CD8-positive, alpha-beta memory T cell (primary cell): ENCODE measurements around the gene CRYBG3. TPM values are rescaled to one million over a fixed set of nuclear protein-coding genes. Genes with fewer than 3 reads are reported as not detected.
"Not testable (repeated sequence)": the region's sequence is repeated elsewhere in the genome, so short reads cannot be mapped to it uniquely, and the experiment has no call there.

Source experiments
- CTCF ChIA-PET: fragments of 350-600 bp; sonication (Branson Sonifier 250); formaldehyde crosslinking; loops from one replicate; lab custom pipeline; 2021; ENCODE audit warnings: antibody characterized with exemption; lab: Charles Lee
- POLR2A ChIA-PET: fragments of 350-600 bp; sonication (Branson Sonifier 250); formaldehyde crosslinking; loops from one replicate; lab custom pipeline; 2021; ENCODE audit warnings: antibody characterized with exemption; lab: Charles Lee
- DNase-seq, 5 donors: peaks; one replicate each; pipeline versions ENCODE4 v3.0.0 to v3.0.0-alpha.2; 2020 to 2022; ENCODE audit warnings: mixed read lengths in 1 of 5
- H3K27ac ChIP-seq: one replicate; pipeline ENCODE4 v1.7.0; 2013; ENCODE audit warnings: low read depth, mild to moderate bottlenecking, low read length, moderate library complexity
- H3K27me3 ChIP-seq: 2 replicates; pipeline ENCODE4 v1.7.0; 2013; ENCODE audit warnings: low read length, mild to moderate bottlenecking; ENCODE audit not compliant: insufficient read depth, poor library complexity, severe bottlenecking
- H3K36me3 ChIP-seq: 2 replicates; pipeline ENCODE4 v1.7.0; 2013; ENCODE audit warnings: mild to moderate bottlenecking, low read length, moderate library complexity; ENCODE audit not compliant: insufficient read depth
- H3K4me1 ChIP-seq: 2 replicates; pipeline ENCODE4 v1.7.0; 2013; ENCODE audit warnings: mild to moderate bottlenecking, low read length, moderate library complexity; ENCODE audit not compliant: insufficient read depth
- H3K4me3 ChIP-seq: 2 replicates; pipeline ENCODE4 v1.7.0; 2013; ENCODE audit warnings: mild to moderate bottlenecking, low read length
- H3K9me3 ChIP-seq: 2 replicates; pipeline ENCODE4 v1.7.0; 2013; ENCODE audit warnings: mild to moderate bottlenecking, low read length
- H3K27ac Mint-ChIP-seq, 8 donors: one replicate each; pipeline ENCODE4 v1.8.0; 2020 to 2021; ENCODE audit warnings: mixed read lengths in 8 of 8, mild to moderate bottlenecking in 6 of 8, inconsistent platforms in 3 of 8, moderate library complexity in 3 of 8
- H3K27me3 Mint-ChIP-seq, 2 donors: one replicate each; pipeline ENCODE4 v1.8.0; 2020 to 2021; ENCODE audit warnings: mixed read lengths in 2 of 2, mild to moderate bottlenecking in 1 of 2, moderate library complexity in 1 of 2
- H3K36me3 Mint-ChIP-seq, 3 donors: one replicate each; pipeline ENCODE4 v1.8.0; 2020 to 2021; ENCODE audit warnings: mixed read lengths in 3 of 3, inconsistent platforms in 1 of 3, mild to moderate bottlenecking in 1 of 3
- H3K4me1 Mint-ChIP-seq, 3 donors: one replicate each; pipeline ENCODE4 v1.8.0; 2020 to 2021; ENCODE audit warnings: mixed read lengths in 3 of 3, inconsistent platforms in 1 of 3, mild to moderate bottlenecking in 1 of 3
- H3K4me3 Mint-ChIP-seq, 7 donors: one replicate each; pipeline ENCODE4 v1.8.0; 2020 to 2021; ENCODE audit warnings: mixed read lengths in 7 of 7, mild to moderate bottlenecking in 6 of 7, moderate library complexity in 4 of 7, inconsistent platforms in 2 of 7
- H3K9me3 Mint-ChIP-seq, 5 donors: one replicate each; pipeline ENCODE4 v1.8.0; 2020 to 2022; ENCODE audit warnings: mixed read lengths in 5 of 5, mild to moderate bottlenecking in 3 of 5, moderate library complexity in 2 of 5, inconsistent platforms in 1 of 5
- polyA plus RNA-seq: library from polyadenylated mRNA; unstranded; fragments of 300-500 nt; fragmentation: Illumina TruSeq; gene quantifications from one replicate; pipeline ENCODE4 v1.2.3, GENCODE V29; 2021
- total RNA-seq, 2 experiments: library from RNA; stranded (reverse); gene quantifications; one replicate each; pipeline ENCODE4 v1.2.3, GENCODE V29; 2021

The CRYBG3 gene
- total and polyA plus RNA-seq, 3 experiments from 2014 or later = 1.5 to 5.5 (median 4.5) TPM

DNA sequence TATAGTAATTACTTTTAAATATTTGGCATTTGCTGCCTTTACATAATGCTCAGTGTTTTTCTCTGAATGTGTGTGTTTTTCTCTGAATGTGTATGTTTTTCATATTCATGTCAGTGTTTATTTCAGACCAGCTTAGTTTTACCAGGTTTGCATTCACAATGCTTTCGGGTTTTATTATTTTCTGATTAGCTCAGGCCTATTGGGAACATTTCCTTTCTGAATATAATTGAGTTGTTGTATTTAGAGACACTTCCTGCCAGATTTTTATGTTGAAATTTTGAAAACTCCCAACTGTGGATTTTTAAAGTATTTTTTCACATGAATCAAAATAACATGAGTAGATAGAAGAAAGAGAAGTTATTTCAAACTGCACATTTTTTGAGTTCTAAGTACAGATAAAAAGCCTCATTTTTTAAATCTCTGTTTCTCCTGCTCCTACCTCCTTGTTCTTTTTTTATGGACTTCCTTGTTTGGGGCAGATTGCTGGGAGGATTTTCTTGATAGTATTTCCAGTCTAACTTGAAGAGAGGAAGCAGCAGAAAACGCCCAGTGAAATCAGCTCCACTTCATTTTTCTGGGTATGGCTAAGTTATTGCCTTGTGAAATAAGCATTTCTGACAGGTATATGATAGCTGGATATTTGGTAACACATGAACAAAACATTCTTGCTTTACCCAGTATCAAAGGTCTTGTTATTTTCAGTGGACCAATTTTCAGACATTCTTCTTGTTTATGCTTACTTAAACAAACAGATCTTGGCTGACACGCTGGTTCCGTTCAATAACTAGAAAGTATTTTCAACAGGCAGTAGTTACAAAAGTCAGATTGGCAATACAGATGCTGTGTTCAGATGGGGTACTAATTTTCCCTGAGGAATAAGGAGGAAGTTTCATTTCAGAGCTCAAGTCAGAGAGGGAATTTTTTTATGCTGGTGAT lies 79.8 kb downstream of the CRYBG3 start:
- DNase-seq = no peak
- Mint-ChIP-seq H3K9me3 (peaks cover 0 to 20% (median 12%) of the 10 kb centered on the region in 5 donors), H3K27me3 (no peaks in the 10 kb centered on the region), H3K27ac (peak overlapping the region in 2 of 8 donors; percentile 21 to 23), H3K4me1 (peaks cover 4 to 9% (median 8%) of the 10 kb centered on the region in 3 donors), H3K4me3 (peak overlapping the region in 1 of 7 donors; percentile 1), H3K36me3 (peaks cover 12 to 32% (median 13%) of the 10 kb centered on the region in 3 donors)
- ChIA-PET CTCF (no interaction called here), POLR2A (interaction anchor here (0.6 kb wide), 1 partner anchor 326 kb away, joined by 3 read pairs; no protein-coding TSS in a partner anchor)
- Histone ChIP-seq H3K27ac (no peak overlapping the region), H3K4me1 (no peaks in the 10 kb centered on the region), H3K9me3 (no peaks in the 10 kb centered on the region), H3K27me3 (no peaks in the 10 kb centered on the region), H3K4me3 (no peak overlapping the region), H3K36me3 (no peaks in the 10 kb centered on the region)

DNA sequence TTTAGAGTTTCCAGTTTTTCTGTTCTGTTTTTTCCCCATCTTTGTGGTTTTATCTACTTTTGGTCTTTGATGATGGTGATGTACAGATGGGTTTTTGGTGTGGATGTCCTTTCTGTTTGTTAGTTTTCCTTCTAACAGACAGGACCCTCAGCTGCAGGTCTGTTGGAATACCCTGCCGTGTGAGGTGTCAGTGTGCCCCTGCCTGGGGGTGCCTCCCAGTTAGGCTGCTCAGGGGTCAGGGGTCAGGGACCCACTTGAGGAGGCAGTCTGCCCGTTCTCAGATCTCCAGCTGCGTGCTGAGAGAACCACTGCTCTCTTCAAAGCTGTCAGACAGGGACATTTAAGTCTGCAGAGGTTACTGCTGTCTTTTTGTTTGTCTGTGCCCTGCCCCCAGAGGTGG lies 88.0 kb downstream of the CRYBG3 start:
- H3K27me3 Mint-ChIP-seq, H3K4me3 ChIP-seq, H3K36me3 Mint-ChIP-seq, CTCF ChIA-PET, H3K9me3 ChIP-seq, H3K9me3 Mint-ChIP-seq, H3K27ac ChIP-seq, H3K36me3 ChIP-seq, H3K27me3 ChIP-seq: not testable (repeated sequence)
- POLR2A ChIA-PET = interaction anchor here (0.9 kb wide), 1 partner anchor 88 kb away, joined by 4 read pairs; the partner anchor contains the start of gene CRYBG3
- peaks cover 20% of the 10 kb centered on the region for H3K4me1 ChIP-seq
- Mint-ChIP-seq H3K4me1 (peaks cover 31 to 40% (median 35%) of the 10 kb centered on the region in 3 donors), H3K4me3 (peak overlapping the region in 6 of 7 donors; percentile 88 to 95 (median 91)), H3K27ac (peak overlapping the region in 6 of 8 donors; percentile 84 to 98 (median 96))
- DNase-seq = peak in 2 of 5 donors; percentile 1 to 28

DNA sequence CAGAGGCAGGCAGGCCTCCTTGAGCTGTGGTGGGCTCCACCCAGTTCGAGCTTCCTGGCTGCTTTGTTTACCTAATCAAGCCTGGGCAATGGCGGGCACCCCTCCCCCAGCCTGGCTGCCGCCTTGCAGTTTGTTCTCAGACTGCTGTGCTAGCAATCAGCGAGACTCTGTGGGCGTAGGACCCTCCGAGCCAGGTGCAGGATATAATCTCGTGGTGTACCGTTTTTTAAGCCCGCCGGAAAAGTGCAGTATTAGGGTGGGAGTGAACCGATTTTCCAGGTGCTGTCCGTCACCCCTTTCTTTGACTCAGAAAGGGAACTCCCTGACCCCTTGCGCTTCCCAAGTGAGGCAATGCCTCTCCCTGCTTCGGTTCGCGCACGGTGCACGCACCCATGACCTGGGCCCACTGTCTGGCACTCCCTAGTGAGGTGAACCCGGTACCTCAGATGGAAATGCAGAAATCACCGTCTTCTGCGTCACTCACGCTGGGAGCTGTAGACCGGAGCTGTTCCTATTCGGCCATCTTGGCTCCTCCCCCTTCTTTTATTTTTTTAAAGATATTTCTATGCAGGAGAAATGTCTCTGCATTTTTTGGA lies 88.5 kb downstream of the CRYBG3 start:
- H3K27me3 Mint-ChIP-seq, CTCF ChIA-PET, H3K36me3 ChIP-seq, H3K36me3 Mint-ChIP-seq, H3K9me3 Mint-ChIP-seq, H3K9me3 ChIP-seq, H3K27me3 ChIP-seq: not testable (repeated sequence)
- Mint-ChIP-seq H3K27ac (peak overlapping the region; percentile 84 to 98 (median 96)), H3K4me1 (peaks cover 31 to 43% (median 40%) of the 10 kb centered on the region in 3 donors), H3K4me3 (peak overlapping the region; percentile 86 to 95 (median 91))
- POLR2A ChIA-PET = interaction anchor here (0.9 kb wide), 1 partner anchor 89 kb away, joined by 4 read pairs; the partner anchor contains the start of gene CRYBG3
- Histone ChIP-seq H3K27ac (peak overlapping the region; percentile 31), H3K4me3 (peak overlapping the region; percentile 26), H3K4me1 (peaks cover 20% of the 10 kb centered on the region)
- DNase-seq = peak; percentile 27 to 74 (median 60)

DNA sequence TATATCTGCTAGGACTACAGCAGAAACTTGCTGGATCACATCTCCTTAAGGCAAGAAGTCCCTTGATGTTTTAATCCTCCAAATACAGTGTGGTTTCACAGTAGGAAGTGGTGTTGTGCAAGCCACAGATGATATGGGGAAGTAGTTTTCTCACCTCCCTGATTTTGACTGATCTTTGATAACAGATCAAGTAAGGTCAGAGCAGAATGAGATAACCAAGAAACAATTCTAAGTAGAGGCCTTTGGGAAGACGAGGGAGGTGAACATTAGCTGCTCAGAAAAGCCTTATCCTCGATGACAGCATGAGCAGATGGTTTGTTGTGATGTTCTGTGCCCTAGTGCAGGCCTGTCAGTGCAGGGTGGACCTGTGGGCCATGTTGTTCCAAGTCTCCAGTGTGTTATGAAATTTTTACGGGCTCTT lies 89.1 kb downstream of the CRYBG3 start:
- Histone ChIP-seq H3K4me3 (peak overlapping the region; percentile 33), H3K9me3 (peaks cover 3% of the 10 kb centered on the region), H3K4me1 (peaks cover 20% of the 10 kb centered on the region), H3K36me3 (no peaks in the 10 kb centered on the region), H3K27me3 (no peaks in the 10 kb centered on the region), H3K27ac (peak overlapping the region; percentile 9)
- peaks cover 0 to 1% (median 0%) of the 10 kb centered on the region in 3 donors for H3K36me3 Mint-ChIP-seq
- peaks cover 31 to 43% (median 42%) of the 10 kb centered on the region in 3 donors for H3K4me1 Mint-ChIP-seq
- POLR2A ChIA-PET = interaction anchor here (0.6 kb wide), 1 partner anchor 39 kb away, joined by 3 read pairs; no protein-coding TSS in a partner anchor
- peaks cover 2 to 7% (median 3%) of the 10 kb centered on the region in 5 donors for H3K9me3 Mint-ChIP-seq
- peak overlapping the region; percentile 84 to 98 (median 96) for H3K27ac Mint-ChIP-seq
- CTCF ChIA-PET = interaction anchor here (0.9 kb wide), 1 partner anchor 118 kb away, joined by 3 read pairs; no protein-coding TSS in a partner anchor
- H3K27me3 Mint-ChIP-seq = no peaks in the 10 kb centered on the region
- DNase-seq = peak; percentile 2 to 66 (median 41)
- H3K4me3 Mint-ChIP-seq = peak overlapping the region; percentile 86 to 95 (median 91)

DNA sequence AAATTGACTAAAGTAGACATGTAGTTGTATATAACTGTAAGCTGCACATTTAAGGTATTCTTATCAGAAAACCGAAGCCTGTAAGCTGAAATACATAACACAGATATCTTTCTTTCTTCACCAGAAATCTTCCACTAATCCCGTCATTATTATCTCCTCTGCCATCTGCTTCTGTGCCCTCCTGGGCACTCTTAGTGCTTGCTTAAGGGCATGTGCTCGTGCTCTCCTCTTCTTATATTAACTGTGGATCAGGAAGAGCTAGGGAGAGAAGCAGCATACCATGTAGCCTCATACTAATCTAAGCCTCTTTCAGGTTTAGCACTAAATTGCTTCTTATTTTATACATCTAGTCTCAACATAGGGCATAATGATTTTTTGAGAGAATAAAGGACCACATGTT lies 89.6 kb downstream of the CRYBG3 start:
- POLR2A ChIA-PET = interaction anchor here (0.6 kb wide), 1 partner anchor 39 kb away, joined by 3 read pairs; no protein-coding TSS in a partner anchor
- H3K36me3 Mint-ChIP-seq = peaks cover 0 to 1% (median 0%) of the 10 kb centered on the region in 3 donors
- peak overlapping the region in 6 of 7 donors; percentile 86 to 92 (median 90) for H3K4me3 Mint-ChIP-seq
- no peaks in the 10 kb centered on the region for H3K27me3 Mint-ChIP-seq
- peak overlapping the region; percentile 84 to 98 (median 96) for H3K27ac Mint-ChIP-seq
- H3K27me3 ChIP-seq = no peaks in the 10 kb centered on the region
- no peaks in the 10 kb centered on the region for H3K36me3 ChIP-seq
- no peak for DNase-seq
- H3K27ac ChIP-seq = peak overlapping the region; percentile 9
- CTCF ChIA-PET = interaction anchor here (0.9 kb wide), 1 partner anchor 119 kb away, joined by 3 read pairs; no protein-coding TSS in a partner anchor
- peaks cover 20% of the 10 kb centered on the region for H3K4me1 ChIP-seq
- peaks cover 3% of the 10 kb centered on the region for H3K9me3 ChIP-seq
- peak overlapping the region; percentile 33 for H3K4me3 ChIP-seq
- H3K4me1 Mint-ChIP-seq = peaks cover 31 to 43% (median 42%) of the 10 kb centered on the region in 3 donors
- peaks cover 2 to 7% (median 3%) of the 10 kb centered on the region in 5 donors for H3K9me3 Mint-ChIP-seq

DNA sequence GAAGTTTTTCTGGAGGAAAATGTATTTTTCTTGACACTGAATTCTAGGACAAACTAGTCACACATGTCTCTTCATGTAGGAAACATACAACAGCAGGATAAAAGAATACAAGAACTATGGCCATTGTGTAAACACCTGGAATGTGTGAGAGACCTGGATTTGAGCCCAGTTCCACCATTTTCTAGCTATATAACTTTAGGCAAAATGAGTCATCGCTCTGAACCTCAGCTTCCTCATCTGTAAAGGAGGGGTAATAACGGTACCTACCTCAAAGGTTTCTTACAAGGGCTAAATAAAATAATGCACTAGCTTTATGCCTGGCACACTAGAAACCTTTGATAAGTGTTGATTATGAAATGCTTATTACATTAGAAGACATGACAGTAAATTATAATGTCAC lies 92.6 kb downstream of the CRYBG3 start:
- Mint-ChIP-seq H3K27me3 (peaks cover 0 to 3% of the 10 kb centered on the region in 2 donors), H3K4me3 (no peak overlapping the region), H3K27ac (no peak overlapping the region), H3K4me1 (peaks cover 31 to 43% (median 42%) of the 10 kb centered on the region in 3 donors), H3K36me3 (peaks cover 7 to 16% (median 14%) of the 10 kb centered on the region in 3 donors), H3K9me3 (no peaks in the 10 kb centered on the region)
- ChIA-PET CTCF (no interaction called here), POLR2A (no interaction called here)
- no peak overlapping the region for H3K27ac ChIP-seq
- no peak overlapping the region for H3K4me3 ChIP-seq
- no peaks in the 10 kb centered on the region for H3K27me3 ChIP-seq
- H3K4me1 ChIP-seq = peaks cover 20% of the 10 kb centered on the region
- H3K9me3 ChIP-seq = peaks cover 3% of the 10 kb centered on the region
- DNase-seq = no peak
- H3K36me3 ChIP-seq = no peaks in the 10 kb centered on the region

DNA sequence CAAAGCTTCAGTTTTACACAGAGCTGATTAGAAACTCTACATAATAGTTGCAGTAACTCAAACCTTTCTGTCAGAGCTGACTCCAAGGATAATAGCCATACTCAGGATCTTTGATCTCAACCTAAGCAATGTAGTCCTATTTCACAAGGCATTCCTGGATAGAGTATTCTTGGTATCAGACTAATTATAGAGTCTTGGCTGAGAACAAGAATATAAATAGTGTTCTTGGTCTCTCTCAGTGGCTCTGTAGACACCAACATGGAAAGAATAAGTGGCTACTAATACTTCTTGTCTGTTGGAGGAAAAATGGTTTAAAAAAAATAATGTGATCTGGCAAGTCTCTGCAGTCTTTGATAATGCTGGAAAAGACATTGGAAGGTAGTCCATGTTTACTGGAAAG lies 94.8 kb downstream of the CRYBG3 start:
- no peak for DNase-seq
- H3K36me3 ChIP-seq = no peaks in the 10 kb centered on the region
- Mint-ChIP-seq H3K36me3 (peaks cover 19 to 30% (median 23%) of the 10 kb centered on the region in 3 donors), H3K4me3 (no peak overlapping the region), H3K27ac (no peak overlapping the region), H3K27me3 (peaks cover 0 to 3% of the 10 kb centered on the region in 2 donors), H3K4me1 (peaks cover 16 to 28% (median 26%) of the 10 kb centered on the region in 3 donors), H3K9me3 (no peaks in the 10 kb centered on the region)
- ChIA-PET POLR2A (no interaction called here), CTCF (no interaction called here)
- H3K4me3 ChIP-seq = no peak overlapping the region
- no peaks in the 10 kb centered on the region for H3K27me3 ChIP-seq
- no peak overlapping the region for H3K27ac ChIP-seq
- H3K9me3 ChIP-seq = peaks cover 2% of the 10 kb centered on the region
- H3K4me1 ChIP-seq = peaks cover 10% of the 10 kb centered on the region
